ENCODE data around the gene ZNF132. TPM values are rescaled to one million over a fixed set of nuclear protein-coding genes. Genes with fewer than 3 reads are reported as not detected.
A peak's percentile ranks its signal among the peaks of the same experiment; 100 is the strongest.
"Not testable (repeated sequence)": the region's sequence is repeated elsewhere in the genome, so short reads cannot be mapped to it uniquely, and the experiment has no call there.

Gene ZNF132
- total RNA-seq, 1 donor from 2014 or later: 4.0 TPM

DNA sequence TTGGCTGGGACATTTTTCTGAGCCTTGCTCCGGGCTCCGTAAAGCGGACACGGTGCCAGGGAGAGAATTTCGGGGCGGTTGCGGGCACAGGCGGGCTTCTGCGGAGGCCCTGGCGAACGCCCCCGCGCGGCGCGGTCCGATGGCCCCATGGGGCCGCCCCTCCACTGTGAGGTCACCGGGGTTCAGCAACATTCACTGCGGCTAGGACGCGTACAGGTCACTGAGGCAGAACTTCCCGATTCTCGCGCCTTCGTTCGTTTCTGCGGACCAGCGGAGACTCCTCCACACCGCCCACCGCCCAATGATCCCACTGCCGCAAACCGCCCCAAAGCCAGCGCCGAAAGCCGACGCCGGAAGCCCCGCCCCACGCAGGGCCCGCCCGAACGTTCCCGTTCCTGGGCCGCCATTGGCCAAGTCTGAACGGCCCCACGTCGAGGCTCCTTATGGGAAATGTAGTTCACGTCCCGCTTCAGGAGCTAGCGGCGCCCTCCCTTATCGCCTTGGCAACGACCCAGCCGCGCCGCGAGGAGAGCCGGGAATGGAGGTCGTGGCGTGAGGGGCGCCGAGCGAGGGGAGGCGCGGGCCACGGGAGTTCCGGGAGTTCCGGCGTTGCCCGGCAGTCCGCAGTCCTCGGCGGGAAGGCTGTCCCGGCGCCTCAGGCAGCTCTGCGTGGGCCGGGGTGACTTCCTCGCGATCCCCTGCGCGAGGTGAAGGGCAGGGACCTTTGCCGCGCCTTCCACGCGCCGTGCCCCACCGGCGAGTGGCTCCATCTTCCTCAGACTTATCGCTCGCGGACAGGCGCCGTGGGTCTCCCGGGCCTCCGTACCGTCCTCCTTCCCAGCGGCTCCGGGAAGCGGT lies 31.6 kb downstream of the ZNF132 start, which contains the start of gene ZNF584:
Gene ZNF584, plus strand, starts transcription at position 498 of the 858 bp plus-strand sequence. CDS start 499 bp downstream, outside the sequence.
- DNase-seq (ENCODE audit: low spot score): peak; percentile 98

DNA sequence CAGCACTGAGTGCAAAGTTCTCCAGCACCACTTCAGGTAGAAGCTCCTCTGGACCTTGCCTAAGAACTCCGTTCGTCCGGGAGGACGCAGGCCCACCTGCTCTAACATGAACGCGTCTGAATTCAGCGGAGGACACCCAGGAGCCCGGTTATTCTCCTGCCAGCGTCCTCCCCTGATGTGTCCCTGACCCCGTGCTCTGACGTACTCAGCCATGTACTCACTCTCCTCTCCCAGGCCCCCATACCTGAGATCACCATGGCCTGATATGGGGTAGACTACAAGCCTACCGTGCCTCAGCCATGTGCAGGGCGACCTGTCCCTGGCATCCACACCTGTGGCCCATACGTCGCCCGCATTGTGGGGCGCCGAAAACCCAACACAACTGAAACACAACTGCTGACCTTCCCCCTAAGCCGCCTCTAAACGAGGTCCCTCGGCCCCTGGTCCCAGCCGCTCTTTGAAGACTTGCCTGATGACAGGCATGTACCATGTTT lies 32.2 kb downstream of the ZNF132 start:
- no peak for DNase-seq (ENCODE audit: low spot score)

DNA sequence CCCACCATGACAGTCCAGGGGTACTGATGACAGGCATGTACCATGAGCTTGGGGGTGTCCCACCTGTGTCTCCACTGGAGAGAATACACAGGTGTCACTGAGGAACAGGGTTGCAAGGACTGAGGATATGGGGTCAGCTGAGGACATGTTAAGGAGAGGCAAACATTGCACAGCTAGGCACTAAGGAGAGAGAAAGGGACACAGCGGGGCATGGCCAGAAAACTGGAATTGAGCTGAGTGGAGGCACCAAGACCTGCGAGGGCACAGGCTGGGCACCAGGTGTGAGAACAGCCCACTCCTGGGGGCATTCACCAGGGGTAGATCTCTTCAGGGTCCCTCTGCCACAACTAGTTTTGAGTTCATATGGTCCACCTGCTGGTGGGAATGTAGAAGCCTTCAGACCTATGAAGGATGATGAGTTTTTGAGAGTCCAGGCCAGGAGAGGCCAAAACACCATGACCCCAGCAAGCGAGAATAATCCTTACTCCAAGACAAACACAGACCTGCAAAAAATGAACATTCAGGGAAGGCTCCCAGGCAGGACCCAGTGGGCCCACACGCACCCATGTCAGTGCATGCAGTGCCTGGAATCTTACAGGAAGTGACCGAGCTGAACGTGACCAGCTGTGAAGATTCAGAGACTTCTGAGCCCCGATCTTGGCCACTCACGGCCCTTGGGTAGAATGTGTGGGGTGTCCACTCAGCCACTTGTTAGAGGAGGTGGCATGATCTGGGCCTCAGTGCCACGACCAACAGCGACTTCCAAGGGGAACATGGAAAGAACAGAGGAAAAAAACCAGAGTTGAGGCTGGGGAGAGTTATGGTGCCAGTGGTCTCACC lies 32.9 kb downstream of the ZNF132 start:
- no peak for DNase-seq (ENCODE audit: low spot score)

DNA sequence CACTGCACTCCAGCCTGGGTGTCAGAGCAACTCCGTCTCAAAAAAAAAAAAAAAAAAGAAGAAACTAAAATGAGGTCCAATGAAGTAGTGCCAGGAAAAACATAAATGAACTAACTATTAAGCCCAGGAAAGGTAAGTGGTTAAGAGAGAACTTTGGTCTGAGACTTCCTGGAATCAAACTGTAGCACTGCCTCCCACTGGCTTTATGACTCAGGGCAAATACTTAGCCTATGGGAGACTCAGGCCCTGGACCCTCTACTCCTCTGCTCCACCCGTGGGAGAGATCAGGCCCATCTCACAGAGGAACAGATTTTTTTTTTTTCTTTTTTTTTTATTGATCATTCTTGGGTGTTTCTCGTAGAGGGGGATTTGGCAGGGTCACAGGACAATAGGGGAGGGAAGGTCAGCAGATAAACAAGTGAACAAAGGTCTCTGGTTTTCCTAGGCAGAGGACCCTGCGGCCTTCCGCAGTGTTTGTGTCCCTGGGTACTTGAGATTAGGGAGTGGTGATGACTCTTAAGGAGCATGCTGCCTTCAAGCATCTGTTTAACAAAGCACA lies 36.0 kb downstream of the ZNF132 start:
- DNase-seq (ENCODE audit: low spot score): not testable (repeated sequence)

DNA sequence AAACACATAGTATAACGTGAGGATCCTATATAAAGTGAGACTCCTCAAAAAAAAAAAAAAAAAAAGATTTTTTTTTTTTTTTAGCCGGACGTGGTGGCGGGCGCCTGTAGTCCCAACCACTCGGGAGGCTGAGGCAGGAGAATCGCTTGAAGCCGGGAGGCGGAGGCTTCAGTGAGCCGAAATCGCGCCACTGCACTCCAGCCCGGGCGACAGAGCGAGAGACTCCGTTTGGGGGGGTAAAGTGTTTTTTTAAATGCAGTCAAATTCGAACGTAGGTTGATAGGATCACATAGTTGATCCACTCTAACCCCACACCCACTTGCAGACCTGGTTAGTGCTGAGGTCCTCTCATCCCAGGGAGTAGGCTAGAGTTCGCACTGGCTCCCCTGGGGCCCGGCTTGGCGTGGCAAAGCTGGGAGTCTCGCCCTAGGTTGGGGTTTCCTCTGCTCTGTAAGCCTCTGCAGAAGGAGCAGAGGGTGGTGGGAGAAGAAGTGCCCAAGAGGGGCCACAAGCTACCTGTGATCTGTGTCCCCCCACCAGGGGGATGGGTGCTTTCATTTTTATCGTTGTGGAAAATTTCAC lies 38.0 kb downstream of the ZNF132 start:
- DNase-seq (ENCODE audit: low spot score): no peak

DNA sequence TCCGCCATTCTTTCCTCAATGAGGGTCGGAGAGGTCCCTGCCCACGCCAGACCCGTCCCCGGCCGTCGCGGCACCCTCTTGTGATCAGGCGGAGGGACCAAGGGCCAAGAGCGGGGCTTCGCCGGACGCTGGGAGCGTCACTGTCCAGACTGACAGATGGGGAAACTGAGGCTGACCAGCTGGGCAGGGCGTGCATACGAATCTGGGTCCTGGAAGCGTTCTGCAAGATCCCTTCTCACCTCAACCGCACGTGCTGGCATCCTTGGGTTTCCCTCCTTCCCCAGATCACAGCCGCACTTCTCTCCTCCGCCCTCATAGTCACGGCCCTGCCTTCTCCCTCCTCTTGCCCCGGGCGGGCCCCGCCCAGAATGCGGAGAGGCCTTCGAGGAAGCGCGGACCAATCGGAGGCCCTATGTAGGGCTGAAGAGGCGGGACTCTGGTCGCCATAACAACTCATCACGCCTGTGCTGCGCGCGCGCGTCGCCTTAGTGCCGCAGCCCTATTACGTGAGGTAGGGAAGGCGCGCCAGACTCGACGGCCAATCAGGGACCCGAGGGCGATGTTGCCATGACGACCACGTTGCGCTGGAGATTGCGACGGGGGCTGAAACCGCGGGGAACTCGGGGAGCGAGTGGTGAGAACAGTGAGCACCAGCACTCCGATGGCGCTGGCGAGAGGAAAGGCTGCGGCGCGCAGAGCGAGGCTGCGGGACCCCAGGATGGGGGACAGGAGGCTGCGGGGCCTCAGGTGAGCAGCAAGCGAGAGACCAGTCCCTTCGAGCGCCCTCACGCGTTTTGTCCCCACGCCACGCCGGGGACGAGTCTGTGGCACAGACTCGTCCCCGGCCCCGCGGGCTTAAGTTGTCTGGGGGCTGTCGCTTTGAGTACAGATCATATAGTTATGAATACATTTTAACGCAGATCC lies 38.8 kb downstream of the ZNF132 start:
- DNase-seq (ENCODE audit: low spot score): peak; percentile 100

DNA sequence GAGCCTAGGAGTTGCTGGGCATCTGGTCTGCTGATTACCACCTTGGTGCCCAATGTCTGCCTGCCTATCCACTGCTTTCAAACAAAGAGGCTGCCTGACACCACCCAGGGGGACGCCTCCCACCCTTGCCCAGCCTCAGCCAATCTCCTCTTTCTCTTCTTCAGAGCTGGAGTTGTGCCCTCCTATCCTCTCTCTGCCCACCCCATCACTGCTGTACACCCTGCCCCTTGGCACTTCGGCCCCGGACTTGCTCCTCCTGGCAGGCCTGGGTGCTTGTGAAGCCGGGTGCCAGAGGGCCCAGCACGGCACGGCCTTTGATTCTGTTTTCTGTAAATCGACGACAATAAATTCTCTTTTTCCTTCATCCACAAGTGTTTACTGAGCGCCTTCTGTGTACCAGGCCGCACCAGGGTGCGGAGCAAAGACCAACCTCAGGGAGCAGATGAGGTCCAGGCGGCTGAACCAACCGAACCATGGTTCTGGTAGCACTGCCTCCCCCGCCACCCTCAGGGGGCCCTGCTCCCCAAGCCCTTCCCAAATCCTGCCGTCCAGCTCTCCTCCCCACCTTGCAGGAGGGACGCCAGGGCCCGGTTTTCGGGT lies 39.5 kb downstream of the ZNF132 start:
- DNase-seq (ENCODE audit: low spot score): no peak

DNA sequence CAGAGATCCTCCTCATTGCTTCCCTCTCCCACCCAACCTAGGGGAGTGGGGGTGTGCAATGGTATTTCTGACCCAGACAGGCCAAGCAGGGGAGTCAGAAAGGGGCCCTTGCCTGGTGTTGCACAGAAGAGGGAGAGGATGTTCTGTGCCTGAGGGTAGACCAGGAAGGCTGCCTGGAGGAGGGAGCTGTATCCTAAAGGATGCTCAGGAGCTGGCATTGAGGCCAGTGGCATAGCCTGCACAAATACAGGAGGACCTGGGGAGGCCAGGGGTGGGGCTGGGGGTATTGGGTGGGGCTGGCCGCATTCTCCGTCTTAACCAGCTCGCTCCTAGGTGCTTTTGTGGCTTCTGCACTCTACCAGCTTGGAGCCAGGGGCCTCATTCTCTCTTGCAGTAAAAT lies 40.0 kb downstream of the ZNF132 start:
- DNase-seq (ENCODE audit: low spot score): no peak

DNA sequence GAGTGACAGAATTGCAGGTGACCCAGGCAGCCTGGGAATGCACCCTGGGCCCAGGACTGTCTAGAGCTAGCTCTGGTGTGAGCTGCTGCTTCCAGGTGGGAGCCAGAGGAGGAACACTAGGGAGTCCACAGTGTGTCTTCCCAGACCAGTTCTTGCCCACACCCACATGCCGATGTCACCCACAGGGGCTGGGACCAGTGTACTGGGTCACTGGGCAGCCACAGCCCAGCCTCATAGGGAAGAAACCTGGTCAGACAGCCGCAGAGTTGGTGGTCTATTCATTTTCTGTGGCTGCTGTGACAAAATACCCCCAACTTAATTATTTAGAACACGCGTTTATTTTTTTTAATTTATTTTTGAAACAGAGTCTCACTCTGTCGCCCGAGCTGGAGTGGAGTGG lies 41.4 kb downstream of the ZNF132 start:
- DNase-seq (ENCODE audit: low spot score): no peak

DNA sequence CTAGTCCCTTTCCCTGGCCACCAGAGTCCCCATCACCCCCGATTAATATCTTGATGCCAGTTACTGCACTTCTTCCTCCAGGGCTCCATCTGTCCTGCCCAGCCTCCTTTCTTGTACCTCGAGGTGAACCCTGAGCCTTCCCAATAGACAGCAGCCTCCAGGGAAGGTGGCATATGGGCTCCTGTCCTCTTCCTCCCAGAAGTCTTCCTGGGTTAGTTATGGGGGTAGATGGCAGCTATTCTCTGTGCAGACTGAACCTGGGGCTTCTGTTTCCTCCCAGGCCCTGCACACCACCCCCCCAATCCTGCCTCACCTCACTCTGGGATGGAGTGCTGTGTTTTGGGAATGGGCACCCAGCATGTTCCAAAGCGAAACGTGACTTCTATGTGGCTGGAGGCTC lies 41.9 kb downstream of the ZNF132 start:
- no peak for DNase-seq (ENCODE audit: low spot score)

DNA sequence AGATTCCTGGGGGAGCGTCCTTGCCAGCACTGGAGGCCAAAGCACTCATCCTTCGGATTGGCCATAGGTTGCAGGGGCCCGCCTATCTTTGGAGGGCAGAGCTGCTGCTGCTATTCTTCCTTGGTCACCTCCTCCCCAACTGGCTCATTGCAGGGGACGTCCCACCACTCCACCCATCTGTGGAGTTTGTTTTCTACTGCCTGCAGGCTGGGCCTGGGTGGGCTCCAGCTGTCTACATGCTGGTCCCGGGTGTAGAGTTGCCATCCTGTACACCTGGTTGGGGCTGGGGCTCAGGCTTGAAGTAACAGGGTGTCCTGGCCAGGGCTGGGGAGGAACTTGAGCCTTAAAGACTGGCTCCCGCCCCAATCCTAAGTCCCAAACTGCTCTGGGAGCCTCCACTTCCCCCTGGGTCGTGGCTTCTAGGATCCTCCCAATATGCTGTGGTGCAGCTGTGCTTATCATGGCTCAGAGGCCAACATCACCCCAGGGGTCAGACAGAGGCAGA lies 42.4 kb downstream of the ZNF132 start:
- DNase-seq (ENCODE audit: low spot score): no peak

DNA sequence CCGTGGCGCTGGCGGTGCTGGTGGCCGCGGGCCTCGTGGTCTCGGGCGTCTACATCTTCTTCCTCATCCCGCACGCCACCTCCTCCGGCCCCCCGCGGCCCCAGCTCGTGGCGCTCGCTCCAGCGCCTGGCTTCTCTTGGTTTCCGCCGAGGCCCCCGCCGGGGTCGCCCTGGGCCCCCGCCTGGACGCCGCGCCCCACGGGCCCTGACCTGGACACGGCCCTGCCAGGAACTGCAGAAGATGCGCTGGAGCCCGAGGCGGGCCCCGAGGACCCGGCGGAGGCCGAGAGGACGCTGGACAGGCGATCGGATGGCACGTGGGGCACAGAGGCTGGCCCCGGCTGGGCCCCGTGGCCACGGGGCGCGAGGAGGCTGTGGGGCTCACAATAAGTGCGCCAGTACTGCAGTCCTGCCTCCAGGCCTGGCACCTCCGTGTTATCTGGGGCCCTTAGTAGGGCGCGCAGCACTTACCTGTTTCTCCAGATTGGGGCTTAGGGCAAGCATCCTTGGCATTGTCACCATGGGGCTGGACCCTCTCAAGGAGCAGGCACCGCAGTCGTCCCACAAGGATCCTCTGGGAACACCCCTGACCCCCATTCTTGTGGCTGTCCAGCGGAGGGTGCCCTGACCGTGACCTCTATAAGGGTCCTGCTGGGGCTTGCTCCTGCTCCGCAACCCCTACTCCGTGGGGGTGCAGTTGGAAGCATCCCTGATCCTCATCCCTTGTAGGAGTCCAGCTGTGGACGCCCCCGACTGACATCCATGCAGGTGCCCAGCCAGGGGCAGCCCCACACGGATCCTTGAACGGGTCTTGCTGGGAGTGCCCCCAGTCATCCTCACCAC lies 43.0 kb downstream of the ZNF132 start:
- DNase-seq (ENCODE audit: low spot score): no peak

DNA sequence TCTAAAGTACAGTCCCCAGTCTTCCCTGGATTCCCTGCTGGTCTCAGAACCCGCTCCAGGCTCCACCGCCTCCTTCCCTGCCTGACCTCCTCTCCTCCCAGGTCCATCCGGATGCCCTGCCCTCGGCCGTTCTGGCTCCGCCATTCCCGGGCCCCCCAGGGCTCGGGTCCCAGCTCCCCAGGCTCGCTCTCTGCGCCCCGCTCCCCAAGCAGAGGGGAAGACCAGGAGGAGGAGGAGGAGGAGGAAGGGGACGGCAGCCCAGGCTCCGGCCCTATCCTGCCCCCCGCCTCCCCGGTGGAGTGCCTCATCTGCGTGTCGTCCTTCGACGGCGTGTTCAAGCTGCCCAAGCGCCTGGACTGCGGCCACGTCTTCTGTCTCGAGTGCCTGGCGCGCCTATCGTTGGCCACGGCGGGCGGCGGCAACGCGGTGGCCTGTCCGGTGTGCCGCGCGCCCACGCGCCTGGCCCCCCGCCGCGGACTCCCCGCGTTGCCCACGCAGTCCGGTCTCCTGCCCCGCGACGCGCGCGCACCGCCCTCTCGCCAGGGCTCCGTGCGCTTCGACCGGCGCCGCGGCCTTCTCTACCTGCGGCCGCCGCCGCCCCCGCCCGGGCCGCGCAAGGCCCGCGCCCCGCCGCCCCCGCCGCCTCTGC lies 43.9 kb downstream of the ZNF132 start:
- DNase-seq (ENCODE audit: low spot score): no peak

DNA sequence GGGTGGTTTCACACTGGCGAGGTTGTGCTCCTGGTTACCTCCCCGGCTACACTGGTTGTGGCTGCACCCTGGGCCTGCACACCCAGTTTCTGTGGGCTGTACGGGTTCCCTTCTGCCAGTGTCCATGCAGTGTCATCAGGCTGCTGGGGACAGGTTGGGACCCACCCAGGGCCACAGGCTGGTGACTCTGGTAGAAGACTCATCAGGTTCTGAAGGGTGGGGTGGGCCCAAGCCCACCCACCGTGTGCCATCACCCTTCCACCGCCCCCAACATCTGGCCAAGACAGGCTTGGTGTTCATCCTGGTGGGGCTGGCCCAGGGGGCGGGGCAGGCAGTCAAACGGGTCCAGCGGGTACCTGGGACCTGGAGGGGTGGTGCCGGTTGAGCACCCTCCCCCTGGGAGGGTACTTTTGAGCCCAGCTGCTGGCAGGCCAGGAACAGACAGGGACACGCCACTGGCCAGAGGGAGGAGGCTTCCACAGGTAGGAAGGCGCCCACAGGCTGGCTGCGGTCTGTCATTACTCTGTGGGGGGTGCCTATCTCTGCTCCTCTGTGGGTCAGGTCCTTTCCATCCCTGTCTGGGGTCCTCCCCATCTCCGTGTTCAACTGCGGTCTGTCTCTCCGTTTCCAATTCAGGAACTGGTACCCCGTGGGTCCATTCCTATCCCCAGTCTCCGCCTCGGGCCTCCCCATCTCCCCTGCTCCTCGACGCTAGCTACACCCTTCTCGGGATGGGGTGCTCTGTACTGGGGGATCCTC lies 44.6 kb downstream of the ZNF132 start, which contains the start of gene RNF225:
Gene RNF225, plus strand, starts transcription at position 437 of the 759 bp plus-strand sequence. CDS start 434 bp downstream, outside the sequence.
- DNase-seq (ENCODE audit: low spot score): no peak

DNA sequence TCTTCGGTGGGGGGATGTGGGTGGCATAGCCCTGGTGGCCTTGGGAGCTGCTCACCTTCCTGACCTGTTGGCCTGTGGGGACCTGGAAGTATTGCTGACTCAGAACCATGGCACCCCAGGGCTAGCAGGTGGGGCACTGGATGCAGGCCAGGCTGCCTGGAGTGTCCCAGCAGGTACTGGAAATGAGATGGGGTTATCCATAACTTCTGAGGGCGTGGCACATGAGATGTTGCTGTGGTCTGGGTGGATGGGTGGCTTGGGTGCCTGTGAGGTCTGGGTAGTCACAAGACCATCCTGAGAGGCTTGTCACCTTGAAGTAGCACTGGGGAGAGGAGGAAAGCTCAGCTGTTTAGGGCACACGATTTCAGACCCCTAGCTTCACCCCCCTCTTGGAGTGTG lies 45.1 kb downstream of the ZNF132 start:
- DNase-seq (ENCODE audit: low spot score): no peak

DNA sequence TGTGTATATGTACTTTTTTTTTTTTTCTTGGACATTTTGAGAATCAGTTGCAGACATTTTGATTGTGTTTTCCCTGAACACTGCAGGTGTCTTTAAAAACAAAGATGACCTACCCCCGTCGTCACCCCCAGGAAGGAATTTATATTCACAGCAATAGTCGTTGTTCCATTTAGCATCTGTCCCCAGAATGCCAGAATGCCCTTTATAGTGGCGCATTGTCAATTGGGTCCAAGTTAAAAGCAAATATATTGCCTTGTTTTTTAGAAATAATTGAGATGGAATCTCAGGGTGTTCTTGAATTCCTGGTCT lies 46.3 kb downstream of the ZNF132 start:
- no peak for DNase-seq (ENCODE audit: low spot score)

DNA sequence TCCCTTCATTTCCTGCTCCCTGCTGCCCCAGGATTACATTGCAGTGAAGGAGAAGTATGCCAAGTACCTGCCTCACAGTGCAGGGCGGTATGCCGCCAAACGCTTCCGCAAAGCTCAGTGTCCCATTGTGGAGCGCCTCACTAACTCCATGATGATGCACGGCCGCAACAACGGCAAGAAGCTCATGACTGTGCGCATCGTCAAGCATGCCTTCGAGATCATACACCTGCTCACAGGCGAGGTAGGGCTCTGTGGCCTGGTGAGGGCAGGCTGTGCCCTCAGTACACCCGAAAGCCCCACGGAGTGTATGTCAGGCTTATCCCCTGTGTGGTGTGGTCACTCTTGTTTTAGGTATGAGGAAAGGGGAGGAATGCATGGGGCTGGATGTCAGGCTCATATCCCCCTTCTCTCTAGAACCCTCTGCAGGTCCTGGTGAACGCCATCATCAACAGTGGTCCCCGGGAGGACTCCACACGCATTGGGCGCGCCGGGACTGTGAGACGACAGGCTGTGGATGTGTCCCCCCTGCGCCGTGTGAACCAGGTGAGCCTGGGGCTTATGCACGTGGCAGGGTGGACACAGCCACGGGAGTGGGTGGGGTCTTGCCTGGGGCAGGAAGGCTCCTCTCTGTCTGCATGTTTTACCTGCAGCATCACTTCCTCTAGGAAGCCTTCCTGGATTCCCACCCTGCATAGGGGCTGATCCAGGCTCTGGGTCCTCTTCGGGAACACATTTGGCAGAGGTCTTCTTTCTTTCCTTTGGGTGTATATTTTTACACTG lies 46.8 kb downstream of the ZNF132 start:
- no peak for DNase-seq (ENCODE audit: low spot score)
